GM18909 (cell line): ENCODE measurements around the gene MET.
"Not testable (repeated sequence)": the region's sequence is repeated elsewhere in the genome, so short reads cannot be mapped to it uniquely, and the experiment has no call there.

Experiments
- ATAC-seq: cut with Tn5 transposase; IDR thresholded peaks from one replicate; pipeline ENCODE4 v1.9.1; 2021; ENCODE audit warnings: mild to moderate bottlenecking; ENCODE audit not compliant: unreplicated experiment, poor library complexity

MET gene

DNA sequence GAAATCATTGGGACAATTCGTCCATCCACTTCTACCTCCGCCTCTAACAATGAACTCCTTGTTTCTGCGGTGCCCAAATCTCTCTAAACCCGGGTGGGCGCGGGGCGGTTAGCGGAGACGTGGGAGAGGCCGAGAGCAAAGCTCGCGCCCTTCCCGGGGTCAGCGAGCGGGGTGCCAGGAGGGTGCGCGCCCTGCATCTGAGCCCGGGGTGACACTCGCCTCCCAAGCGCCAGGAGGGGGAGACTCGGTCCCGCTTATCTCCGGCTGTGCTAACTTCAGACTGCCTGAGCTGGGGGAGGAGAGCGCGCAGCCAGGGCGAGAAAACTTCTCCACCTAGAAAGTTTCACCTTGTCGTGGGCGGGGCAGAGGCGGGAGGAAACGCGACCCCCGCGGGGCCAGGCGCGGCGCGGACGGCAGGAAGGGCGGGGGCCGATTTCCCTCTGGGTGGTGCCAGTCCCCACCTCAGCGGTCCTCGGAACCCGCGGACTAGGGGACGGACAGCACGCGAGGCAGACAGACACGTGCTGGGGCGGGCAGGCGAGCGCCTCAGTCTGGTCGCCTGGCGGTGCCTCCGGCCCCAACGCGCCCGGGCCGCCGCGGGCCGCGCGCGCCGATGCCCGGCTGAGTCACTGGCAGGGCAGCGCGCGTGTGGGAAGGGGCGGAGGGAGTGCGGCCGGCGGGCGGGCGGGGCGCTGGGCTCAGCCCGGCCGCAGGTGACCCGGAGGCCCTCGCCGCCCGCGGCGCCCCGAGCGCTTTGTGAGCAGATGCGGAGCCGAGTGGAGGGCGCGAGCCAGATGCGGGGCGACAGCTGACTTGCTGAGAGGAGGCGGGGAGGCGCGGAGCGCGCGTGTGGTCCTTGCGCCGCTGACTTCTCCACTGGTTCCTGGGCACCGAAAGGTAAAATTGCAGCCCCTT, at the start of gene MET:
MET (plus strand) TSS at position 516 of the 915 bp plus-strand sequence. CDS start 26,889 bp downstream, outside the sequence.
- peak; percentile 90 for ATAC-seq

DNA sequence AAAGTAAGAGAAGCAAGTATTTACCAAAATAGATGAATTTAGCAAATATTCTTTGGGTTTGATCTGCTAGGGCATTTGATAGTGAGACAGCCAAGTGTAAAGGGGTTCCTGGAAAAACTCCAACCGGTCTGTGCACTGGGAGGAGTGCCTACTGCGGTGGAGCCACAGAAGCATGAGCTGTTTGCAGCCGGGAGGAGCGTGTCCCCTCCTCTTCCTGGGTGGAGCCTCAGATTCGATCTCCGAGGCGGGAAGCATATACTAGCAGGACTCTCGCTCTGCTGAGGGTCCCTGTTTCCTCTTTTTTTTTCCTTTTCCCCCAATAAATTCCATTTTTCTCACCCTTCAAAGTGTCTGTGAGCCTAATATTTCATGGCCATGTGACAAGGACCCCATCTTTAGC, 45.1 kb upstream of the MET start:
- no peak for ATAC-seq

DNA sequence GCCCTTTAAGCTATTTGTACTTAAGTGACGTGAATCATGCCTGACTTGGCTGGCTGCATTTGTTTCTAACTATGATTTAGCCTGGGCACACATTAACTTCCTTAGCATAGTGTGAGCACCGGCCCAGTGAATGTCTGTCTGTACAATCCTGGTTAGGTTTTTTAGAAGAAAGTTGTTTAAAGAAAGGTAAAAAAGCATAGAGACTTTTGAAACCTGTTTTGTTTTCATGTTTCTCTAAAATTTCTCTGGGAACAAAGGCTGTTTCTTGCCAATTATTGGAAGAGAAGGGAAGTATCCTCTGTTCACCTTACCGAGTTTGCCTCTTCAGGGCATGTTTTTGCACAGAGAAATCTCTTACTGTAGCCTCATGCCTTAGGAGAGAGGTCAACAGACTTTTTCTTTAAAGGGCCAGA, 42.9 kb upstream of the MET start:
- ATAC-seq = no peak

DNA sequence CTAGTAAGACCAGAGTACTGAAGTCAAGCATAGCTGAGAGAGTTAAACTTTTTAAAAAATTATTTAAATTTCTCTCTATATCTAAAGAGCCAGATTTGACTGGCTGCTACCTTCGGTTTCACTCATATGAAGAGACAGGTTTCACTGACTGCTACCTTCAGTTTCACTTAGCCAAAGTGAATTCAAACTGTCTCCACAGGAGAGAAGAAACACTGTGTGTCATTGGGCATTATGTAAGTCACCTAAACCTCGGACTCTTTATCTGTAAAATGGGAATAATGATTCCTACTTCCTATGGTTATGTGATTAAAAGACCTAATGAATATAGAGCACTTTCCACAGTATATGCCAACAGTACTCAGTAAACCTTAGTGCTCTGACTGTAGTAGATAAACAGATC, 41.6 kb upstream of the MET start:
- ATAC-seq = peak; percentile 93

DNA sequence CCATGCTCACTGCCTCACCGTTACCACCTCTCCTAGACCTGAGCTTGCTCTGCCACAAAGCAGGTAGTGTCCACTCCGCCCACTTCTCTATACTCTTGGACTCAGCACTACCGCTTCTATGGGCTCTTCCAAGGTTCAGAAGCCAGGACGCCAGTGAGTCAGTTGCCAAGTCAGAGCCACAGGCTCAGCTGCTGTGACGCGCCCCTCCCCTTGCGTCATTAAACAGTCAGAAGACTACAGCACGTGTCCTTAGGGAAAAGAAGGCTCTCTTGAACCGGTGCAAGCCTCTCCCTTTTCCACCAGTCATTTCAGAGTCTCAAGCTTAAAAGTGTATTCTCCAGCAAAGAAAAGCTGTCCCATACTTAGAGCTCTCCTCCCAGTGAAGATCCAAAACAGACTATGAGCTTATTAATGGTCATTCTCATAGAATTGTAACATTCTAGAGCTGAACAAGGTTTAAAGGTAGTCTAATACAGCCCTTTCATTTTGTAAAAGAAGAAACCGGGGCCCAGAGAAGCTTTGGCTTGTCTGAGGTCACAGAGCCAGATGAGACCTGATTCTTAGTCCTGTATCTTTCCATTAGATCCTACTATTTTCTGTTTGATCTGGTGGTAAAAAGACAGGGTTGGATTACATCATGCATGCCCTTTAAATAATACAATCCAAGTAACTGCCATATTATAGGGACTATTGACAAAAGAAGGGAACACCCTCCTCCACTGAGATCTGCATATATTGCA, 40.9 kb upstream of the MET start:
- no peak for ATAC-seq

DNA sequence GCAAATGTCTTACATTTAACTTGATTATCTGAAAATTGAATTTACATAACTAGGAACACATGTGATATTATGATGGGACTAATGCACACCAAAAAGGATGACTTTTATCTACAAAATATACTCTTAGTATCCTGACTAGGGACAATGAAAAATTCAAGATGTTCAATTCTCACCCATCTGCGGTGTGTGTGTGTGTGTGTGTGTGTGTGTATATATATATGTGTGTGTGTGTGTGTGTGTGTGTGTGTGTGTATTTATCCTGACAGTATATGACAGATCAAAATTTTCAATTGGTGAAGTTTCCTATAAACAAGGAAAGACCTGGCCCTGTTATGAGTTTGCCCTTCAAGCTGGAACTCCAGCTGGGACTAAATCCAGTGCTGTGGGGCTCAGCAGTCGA, 40.3 kb upstream of the MET start:
- no peak for ATAC-seq

DNA sequence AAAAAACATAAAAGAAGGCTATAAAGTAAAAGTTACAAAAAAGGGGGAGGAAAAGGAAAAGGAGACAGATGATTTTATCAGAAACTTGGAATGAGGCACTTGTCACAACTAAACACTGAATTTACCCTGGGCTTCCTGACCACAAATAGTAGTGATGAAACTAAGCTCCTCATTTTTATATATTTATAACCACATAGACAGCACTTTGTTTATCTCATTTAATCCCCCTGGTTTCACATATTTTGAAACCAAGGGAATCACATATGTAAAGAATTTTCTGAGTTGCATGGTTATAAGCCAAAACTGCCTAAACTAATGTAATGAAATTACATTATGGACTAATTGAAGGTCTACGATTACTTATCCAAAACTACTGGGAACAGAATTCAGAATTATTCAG, 39.6 kb upstream of the MET start:
- no peak for ATAC-seq

GRCh38 chr7:116633131-116633988, 38.6 kb upstream of the MET start:
- peak; percentile 52 for ATAC-seq

DNA sequence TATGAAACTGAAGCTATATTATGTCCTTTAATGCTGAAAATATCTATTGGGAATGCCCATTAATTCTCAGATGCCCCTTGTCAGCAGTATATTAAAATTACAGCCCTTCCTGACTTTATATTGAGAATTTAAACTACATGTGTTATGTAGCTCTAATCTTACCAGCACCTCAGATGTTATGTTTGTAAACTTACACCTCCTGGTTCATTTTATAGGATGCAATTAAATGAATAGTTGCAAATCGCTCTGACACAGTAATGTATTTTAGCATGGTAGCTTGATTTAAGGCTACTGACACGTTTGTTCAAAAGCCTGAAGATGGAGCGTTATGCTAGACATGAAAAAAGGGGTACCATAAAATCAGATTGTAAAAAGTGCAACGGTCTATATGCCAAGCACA, 35.0 kb upstream of the MET start:
- ATAC-seq = no peak

- not testable (repeated sequence) for ATAC-seq
Observed at GRCh38 chr7:116638592-116638991, 33.4 kb upstream of the MET start.

DNA sequence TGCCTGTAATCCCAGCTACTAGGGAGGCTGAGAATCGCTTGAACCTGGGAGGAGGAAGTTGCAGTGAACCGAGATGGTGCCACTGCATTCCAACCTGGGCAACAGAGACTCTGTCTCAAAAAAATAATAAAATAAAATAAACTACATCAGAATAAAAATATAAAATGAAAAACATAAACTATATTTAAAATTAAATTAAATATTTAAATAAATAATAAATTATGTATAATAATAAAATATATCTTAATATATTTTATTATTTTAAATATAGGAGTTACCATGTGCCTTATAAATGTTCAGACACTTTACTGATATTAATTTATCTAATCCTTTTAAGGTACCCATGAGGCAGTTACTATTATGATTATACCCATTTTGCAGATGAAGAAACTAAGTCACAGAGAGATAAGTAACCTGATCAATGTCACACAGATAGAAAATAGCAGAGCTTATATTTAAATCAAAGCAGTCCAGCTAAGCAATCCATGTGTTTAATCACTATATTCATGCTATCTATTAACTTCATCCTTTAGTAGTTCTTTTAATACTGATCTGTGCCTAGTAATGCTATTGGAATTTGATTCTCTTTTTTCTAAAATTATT, 30.3 kb upstream of the MET start:
- ATAC-seq = no peak

DNA sequence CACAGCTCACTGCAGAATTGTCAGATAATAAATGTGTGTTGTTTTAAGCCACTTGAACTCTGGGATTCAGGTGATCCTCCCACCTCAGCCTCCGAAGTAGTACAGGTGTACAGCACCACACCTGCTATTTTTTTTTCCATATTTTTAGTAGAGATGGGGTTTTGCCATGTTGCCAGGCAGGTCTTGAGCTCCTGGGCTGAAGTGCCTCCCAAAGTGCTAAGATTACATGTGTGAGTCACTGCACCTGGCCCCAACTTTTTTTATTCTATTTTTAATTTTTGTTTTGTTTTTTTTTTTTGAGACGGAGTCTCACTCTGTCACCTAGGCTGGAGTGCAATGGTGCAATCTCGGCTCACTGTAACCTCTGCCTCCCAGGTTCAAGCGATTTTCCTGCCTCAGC, 28.8 kb upstream of the MET start:
- not testable (repeated sequence) for ATAC-seq

GRCh38 chr7:116644628-116645027, 27.4 kb upstream of the MET start:
- no peak for ATAC-seq

DNA sequence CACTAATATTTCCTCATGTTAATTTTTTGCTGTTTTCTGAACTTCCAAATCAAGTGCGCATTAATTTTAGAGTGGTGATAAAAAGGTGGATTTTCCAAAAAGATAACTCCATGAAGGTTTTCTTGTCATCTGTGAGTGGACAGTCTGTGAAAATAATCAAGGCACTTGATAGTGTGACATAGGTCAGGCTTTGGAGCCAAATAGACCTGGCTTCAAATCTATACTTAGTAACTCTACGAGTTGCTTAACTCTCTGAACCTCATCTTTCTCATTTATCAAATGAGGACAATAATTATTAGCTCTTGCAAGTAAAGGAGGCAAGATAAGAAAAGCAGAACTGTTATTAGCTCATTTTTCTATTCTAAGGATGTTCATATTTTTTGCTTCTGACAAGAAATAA, 24.7 kb upstream of the MET start:
- no peak for ATAC-seq

- ATAC-seq = no peak
Observed at GRCh38 chr7:116647861-116648260, 24.1 kb upstream of the MET start.

DNA sequence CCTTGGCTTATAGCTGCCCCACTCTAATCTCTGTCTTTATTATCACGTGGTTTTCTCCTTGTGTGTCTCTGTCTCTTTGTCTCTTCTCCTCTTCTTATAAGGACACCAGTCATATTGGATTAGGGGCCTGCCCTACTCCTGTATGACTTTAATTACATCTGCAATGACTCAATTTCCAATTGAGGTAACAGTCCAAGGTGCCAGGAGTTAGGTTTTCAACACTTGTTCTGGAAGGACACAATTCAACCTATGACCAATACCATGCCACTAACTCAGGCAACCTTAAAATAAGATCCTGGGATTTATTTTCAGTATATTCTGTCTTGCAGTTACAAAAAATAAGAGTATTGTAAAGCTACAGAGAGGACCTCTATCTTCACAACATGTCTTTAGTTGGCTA, 21.6 kb upstream of the MET start:
- ATAC-seq = no peak

- no peak for ATAC-seq
Observed at GRCh38 chr7:116652793-116653192, 19.2 kb upstream of the MET start.

DNA sequence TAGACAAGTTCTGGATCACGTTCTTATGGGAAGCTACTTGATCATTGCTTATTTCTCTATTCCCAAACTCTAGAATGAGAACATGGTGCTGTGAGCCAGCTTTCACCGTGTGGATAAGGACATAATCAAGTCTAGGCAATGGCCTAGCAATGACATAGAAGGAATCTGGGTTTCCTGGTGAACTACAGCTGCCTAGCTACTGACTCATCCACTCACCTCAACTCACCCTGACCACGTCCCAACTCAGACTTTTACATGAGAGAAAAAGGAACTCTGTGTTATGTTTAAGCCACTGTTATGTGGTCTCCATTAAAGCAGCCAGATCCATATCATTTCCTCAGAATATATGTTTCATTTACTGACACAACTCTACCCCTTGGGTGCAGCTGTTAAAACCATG, 18.8 kb upstream of the MET start:
- ATAC-seq = no peak

GRCh38 chr7:116653646-116654045, 18.4 kb upstream of the MET start:
- no peak for ATAC-seq

DNA sequence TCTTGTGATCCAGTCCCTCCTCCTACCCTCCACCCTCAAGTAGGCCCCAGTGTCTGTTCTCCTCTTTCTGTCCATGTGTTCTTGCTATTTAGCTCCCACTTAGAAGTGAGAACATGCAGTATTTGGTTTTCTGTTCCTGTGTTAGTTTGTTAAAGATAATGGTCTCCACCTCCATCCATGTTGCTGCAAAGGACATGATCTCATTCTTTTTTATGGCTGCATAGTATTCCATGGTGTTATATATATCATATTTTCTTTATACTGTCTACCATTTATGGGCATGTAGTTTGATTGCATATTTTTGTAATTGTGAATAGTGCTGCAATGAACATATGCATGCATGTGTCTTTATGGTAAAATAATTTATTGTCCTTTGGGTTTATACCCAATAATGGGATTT, 12.7 kb upstream of the MET start:
- not testable (repeated sequence) for ATAC-seq
